ENCODE measurements around the gene ICA1L.

DNA sequence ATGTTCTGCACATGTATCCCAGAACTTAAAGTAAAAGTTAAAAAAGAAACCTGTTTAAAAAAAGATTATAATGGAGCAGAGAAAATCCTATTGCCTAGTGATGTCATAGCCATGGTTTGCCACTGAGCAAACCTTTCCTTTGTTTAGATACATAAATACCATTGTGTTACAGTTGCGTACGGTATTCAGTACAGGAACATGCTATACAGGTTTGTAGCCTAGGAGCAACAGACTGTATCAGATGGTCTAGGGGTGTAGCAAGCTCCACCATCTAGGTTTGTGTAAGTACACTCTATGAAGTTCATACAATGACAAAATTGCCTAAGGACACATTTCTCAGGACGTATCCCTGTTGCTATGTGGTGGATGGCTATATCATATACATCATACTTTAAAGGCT is 13.0 kb downstream of the ICA1L start:
- TF ChIP-seq CBX5 (IDR thresholded peaks at IDR 0.05; ENCODE audit: low read depth, low read length) (no peak), POLR2A (IDR thresholded peaks at IDR 0.05; ENCODE audit: control extremely low read depth in 1 of 2, low read depth in 2 of 2, low read length in 2 of 2) (no peak), CREB1 (IDR thresholded peaks at IDR 0.05) (no peak), EGR1 (IDR thresholded peaks at IDR 0.05; ENCODE audit: borderline replicate concordance, low read depth, low read length) (no peak), HDAC6 (IDR thresholded peaks at IDR 0.05; ENCODE audit: low read depth, low read length) (no peak)
